Endothelial cell (in vitro differentiated cells): ENCODE data around the gene RAB28. TPM values are rescaled to one million over a fixed set of nuclear protein-coding genes. Genes with fewer than 3 reads are reported as not detected.

Experiments
- DNase-seq: peaks from one replicate; pipeline ENCODE4 v3.0.0; 2021; ENCODE audit warnings: low spot score
- H3K27ac Mint-ChIP-seq: one replicate; pipeline ENCODE4 v1.8.0; 2021; ENCODE audit warnings: mixed read lengths, inconsistent platforms; ENCODE audit not compliant: unreplicated experiment
- H3K27me3 Mint-ChIP-seq: one replicate; pipeline ENCODE4 v1.8.0; 2021; ENCODE audit warnings: mild to moderate bottlenecking, moderate library complexity, mixed read lengths, inconsistent platforms; ENCODE audit not compliant: unreplicated experiment
- H3K36me3 Mint-ChIP-seq: one replicate; pipeline ENCODE4 v1.8.0; 2021; ENCODE audit warnings: mild to moderate bottlenecking, low read depth, mixed read lengths, inconsistent platforms; ENCODE audit not compliant: unreplicated experiment
- H3K4me1 Mint-ChIP-seq: one replicate; pipeline ENCODE4 v1.8.0; 2021; ENCODE audit warnings: mild to moderate bottlenecking, mixed read lengths, inconsistent platforms; ENCODE audit not compliant: unreplicated experiment
- H3K4me3 Mint-ChIP-seq: one replicate; pipeline ENCODE4 v1.8.0; 2021; ENCODE audit warnings: mild to moderate bottlenecking, mixed read lengths, inconsistent platforms; ENCODE audit not compliant: unreplicated experiment
- H3K9me3 Mint-ChIP-seq: one replicate; pipeline ENCODE4 v1.8.0; 2021; ENCODE audit warnings: mixed read lengths, inconsistent platforms; ENCODE audit not compliant: unreplicated experiment
- total RNA-seq: library from RNA; stranded (reverse); fragmentation: NEBNext Ultra II Directional; extraction: Animal tissue kit (Norgen Biotek cat#: 25700); gene quantifications from one replicate; pipeline ENCODE4 v1.2.1, GENCODE V29; 2021; ENCODE audit not compliant: unreplicated experiment
- TF ChIP-seq, protein P1 (sequence below): fragments of 200-600 bp; sonication (generic); IDR thresholded peaks from one replicate; pipeline ENCODE4 v1.5.0; 2021; ENCODE audit warnings: antibody characterized with exemption; ENCODE audit not compliant: unreplicated experiment

RAB28 gene
- total RNA-seq, 1 donor from 2014 or later, result 17.5 TPM

- Mint-ChIP-seq H3K36me3 (no peaks in the 10 kb centered on the region), H3K4me3 (no peak overlapping the region), H3K4me1 (peaks cover 3% of the 10 kb centered on the region), H3K9me3 (no peaks in the 10 kb centered on the region), H3K27ac (no peak overlapping the region), H3K27me3 (no peaks in the 10 kb centered on the region)
- DNase-seq, result no peak
- TF ChIP-seq, protein P1, sequence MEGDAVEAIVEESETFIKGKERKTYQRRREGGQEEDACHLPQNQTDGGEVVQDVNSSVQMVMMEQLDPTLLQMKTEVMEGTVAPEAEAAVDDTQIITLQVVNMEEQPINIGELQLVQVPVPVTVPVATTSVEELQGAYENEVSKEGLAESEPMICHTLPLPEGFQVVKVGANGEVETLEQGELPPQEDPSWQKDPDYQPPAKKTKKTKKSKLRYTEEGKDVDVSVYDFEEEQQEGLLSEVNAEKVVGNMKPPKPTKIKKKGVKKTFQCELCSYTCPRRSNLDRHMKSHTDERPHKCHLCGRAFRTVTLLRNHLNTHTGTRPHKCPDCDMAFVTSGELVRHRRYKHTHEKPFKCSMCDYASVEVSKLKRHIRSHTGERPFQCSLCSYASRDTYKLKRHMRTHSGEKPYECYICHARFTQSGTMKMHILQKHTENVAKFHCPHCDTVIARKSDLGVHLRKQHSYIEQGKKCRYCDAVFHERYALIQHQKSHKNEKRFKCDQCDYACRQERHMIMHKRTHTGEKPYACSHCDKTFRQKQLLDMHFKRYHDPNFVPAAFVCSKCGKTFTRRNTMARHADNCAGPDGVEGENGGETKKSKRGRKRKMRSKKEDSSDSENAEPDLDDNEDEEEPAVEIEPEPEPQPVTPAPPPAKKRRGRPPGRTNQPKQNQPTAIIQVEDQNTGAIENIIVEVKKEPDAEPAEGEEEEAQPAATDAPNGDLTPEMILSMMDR, result no peak
Measured at GRCh38 chr4:13344216-13344615, 139.9 kb downstream of the RAB28 start.

DNA sequence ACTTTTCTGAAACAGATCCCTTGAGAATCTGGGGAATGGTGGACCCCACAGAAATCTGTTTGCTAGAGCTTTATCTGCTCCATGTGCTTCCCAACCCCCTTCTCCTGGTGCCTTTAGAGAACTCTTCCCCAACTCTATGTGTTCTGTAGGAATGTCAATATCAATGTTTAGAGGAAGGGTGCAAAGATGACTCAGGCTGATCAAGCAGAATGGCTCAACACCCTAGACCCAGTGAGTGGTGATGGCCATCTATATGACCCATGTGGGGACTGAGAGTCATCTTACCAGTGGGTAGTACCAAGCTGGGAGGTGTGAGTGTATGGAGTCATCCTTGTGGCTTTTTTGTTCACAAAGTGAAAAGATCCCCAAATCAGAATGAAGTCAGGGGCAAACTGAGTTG, 143.5 kb downstream of the RAB28 start:
- TF ChIP-seq, protein P1, result no peak
- Mint-ChIP-seq H3K4me3 (no peak overlapping the region), H3K36me3 (peaks cover 19% of the 10 kb centered on the region), H3K4me1 (no peaks in the 10 kb centered on the region), H3K27me3 (no peaks in the 10 kb centered on the region), H3K9me3 (no peaks in the 10 kb centered on the region), H3K27ac (no peak overlapping the region)
- DNase-seq, result no peak

DNA sequence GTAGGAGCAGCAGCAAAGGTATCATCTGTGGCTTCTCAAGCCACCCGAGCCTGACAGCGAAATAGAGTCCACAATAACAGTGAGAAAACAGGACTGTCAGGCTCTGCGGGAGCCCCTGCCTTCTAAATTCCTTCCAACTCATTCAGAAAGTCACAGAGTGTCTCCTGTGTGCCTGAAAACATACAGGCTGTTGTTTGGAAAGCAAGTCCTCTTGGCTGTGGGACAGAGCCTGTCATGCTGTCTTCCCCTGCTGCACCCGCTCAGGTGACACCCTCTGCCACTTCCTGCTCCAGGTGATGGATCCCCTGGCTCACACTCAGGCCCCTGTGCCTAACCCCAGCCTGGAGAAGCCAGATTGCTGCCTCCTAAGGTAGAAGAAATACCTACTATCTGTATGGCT, 152.3 kb downstream of the RAB28 start:
- H3K27ac Mint-ChIP-seq, result no peak overlapping the region
- H3K27me3 Mint-ChIP-seq, result no peaks in the 10 kb centered on the region
- H3K36me3 Mint-ChIP-seq, result peaks cover 3% of the 10 kb centered on the region
- TF ChIP-seq, protein P1, result no peak
- no peaks in the 10 kb centered on the region for H3K4me1 Mint-ChIP-seq
- H3K4me3 Mint-ChIP-seq, result no peak overlapping the region
- H3K9me3 Mint-ChIP-seq, result no peaks in the 10 kb centered on the region
- DNase-seq, result no peak

DNA sequence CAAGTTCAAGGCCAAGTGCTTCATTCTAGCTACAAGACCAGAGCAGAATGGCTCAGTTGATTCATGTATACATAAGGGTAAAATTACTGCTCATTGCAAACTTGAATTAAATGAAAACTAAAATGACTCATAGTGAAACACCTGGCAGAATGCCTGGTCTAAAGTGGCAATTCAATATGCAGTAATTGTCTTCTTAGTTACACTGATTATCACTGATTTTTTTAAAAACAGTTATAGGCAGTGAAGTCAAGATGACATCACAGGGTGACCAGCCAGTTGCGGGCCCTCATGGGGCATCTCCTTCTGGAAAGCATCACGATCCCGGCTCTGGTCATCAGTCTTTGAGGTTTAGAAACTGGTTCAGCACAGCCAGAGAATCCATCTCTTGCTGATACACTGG, 154.2 kb downstream of the RAB28 start:
- TF ChIP-seq, protein P1, result no peak
- H3K4me1 Mint-ChIP-seq, result no peaks in the 10 kb centered on the region
- no peak overlapping the region for H3K27ac Mint-ChIP-seq
- no peaks in the 10 kb centered on the region for H3K27me3 Mint-ChIP-seq
- H3K36me3 Mint-ChIP-seq, result no peaks in the 10 kb centered on the region
- no peak for DNase-seq
- no peak overlapping the region for H3K4me3 Mint-ChIP-seq
- no peaks in the 10 kb centered on the region for H3K9me3 Mint-ChIP-seq

- TF ChIP-seq, protein P1, result no peak
- Mint-ChIP-seq H3K36me3 (no peaks in the 10 kb centered on the region), H3K4me3 (no peak overlapping the region), H3K9me3 (no peaks in the 10 kb centered on the region), H3K4me1 (no peaks in the 10 kb centered on the region), H3K27ac (no peak overlapping the region), H3K27me3 (no peaks in the 10 kb centered on the region)
- DNase-seq, result no peak
Measured at GRCh38 chr4:13329340-13329850, 154.7 kb downstream of the RAB28 start.
